Heart left ventricle (tissue), 16 donors: ENCODE measurements around the gene PET117. TPM values are rescaled to one million over a fixed set of nuclear protein-coding genes. Genes with fewer than 3 reads are reported as not detected.
A peak's percentile ranks its signal among the peaks of the same experiment; 100 is the strongest.

ENCODE experiments used
- ATAC-seq, 4 donors: fragments of 200-7000 bp; cut with Tn5 transposase; one replicate each; pipeline ENCODE4 v1.9.1; 2020 to 2022; ENCODE audit warnings: moderate library complexity in 4 of 4, mild to moderate bottlenecking in 3 of 4, moderate number of reproducible peaks in 1 of 4
- DNase-seq, 5 donors: peaks; one replicate each; pipeline ENCODE4 v3.0.0-alpha.2; 2020
- H3K27ac ChIP-seq, 12 donors: fragments of 200-600 bp; sonication (generic) in 4 of 12; one replicate each; pipeline versions ENCODE4 v1.5.0 to v1.8.0; 2016 to 2022; ENCODE audit warnings: mild to moderate bottlenecking in 2 of 12
- H3K27me3 ChIP-seq, 9 donors: fragments of 200-600 bp; sonication (generic) in 2 of 9; one replicate each; pipeline versions ENCODE4 v1.5.1 to v1.8.0; 2016 to 2022; ENCODE audit warnings: mild to moderate bottlenecking in 3 of 9
- H3K36me3 ChIP-seq, 9 donors: fragments of 200-600 bp; sonication (generic) in 2 of 9; one replicate each; pipeline versions ENCODE4 v1.5.0 to v1.8.0; 2018 to 2022; ENCODE audit warnings: mild to moderate bottlenecking in 2 of 9
- H3K4me1 ChIP-seq, 12 donors: fragments of 200-600 bp; sonication (generic) in 4 of 12; one replicate each; pipeline versions ENCODE4 v1.5.0 to v1.8.0; 2016 to 2022; ENCODE audit warnings: mild to moderate bottlenecking in 3 of 12
- H3K4me3 ChIP-seq, 12 donors: fragments of 200-600 bp; sonication (generic) in 4 of 12; one replicate each; pipeline versions ENCODE4 v1.5.0 to v1.8.0; 2017 to 2022; ENCODE audit warnings: mild to moderate bottlenecking in 9 of 12, moderate library complexity in 4 of 12
- H3K9me3 ChIP-seq, 12 donors: fragments of 200-600 bp; sonication (generic) in 4 of 12; one replicate each; pipeline versions ENCODE4 v1.5.0 to v1.8.0; 2016 to 2022; ENCODE audit warnings: mild to moderate bottlenecking in 1 of 12
- POLR2A ChIP-seq, 2 donors: fragments of 450-650 bp; IDR thresholded peaks; one replicate each; pipeline ENCODE4 v1.6.1; 2017; ENCODE audit warnings: antibody characterized with exemption in 2 of 2, mild to moderate bottlenecking in 2 of 2, moderate library complexity in 2 of 2
- WGBS, 4 donors: extraction: QIAGEN DNeasy Blood & Tissue Kit in 2 of 4; methylation state at CpG; one replicate each; pipeline versions ENCODE4 v1.1.5 to v1.1.7; 2013 to 2018; 5-methylcytosine and 5-hydroxymethylcytosine counted together
- intact Hi-C, 10 donors: fragments of 100-400 bp; cut with DNase I; formaldehyde crosslinking; loops; one replicate each; pipeline versions ENCODE4 v1.11.1 to v1.14.2; 2022
- polyA plus RNA-seq, 2 donors: library from polyadenylated mRNA; stranded (reverse); fragments of 200-250 nt; gene quantifications; one replicate each; pipeline ENCODE4 v1.2.3, GENCODE V29; 2013
- total RNA-seq, 9 donors: library from RNA; depleted of rRNA in 2 of 9; stranded (reverse); fragments of >200 nt in 2 of 9; fragmentation: NEBNext Ultra II Directional in 3 of 9; extraction: Animal tissue kit (Norgen Biotek cat#: 25700) in 3 of 9; gene quantifications; one replicate each; pipeline versions ENCODE4 v1.1.0 to v1.2.4, GENCODE V29; 2016 to 2023
- TF ChIP-seq, protein P1 (sequence below), 12 donors: fragments of 200-600 bp; sonication (generic) in 4 of 12; IDR thresholded peaks; one replicate each; pipeline versions ENCODE4 v1.5.0 to v1.8.0; 2018 to 2022; ENCODE audit warnings: antibody characterized with exemption in 12 of 12, mild to moderate bottlenecking in 5 of 12
- donor health status: ischemic (EF 13 %, LVEDD 7.1; RV severe dilation, severe dysfunction).
- donor health status: healthy with polysubstance abuse.
- donor health status: DM: no; HTN: yes; CAD: no.
- donor health status: DM: no; HTN: no; CAD: no.
- donor health status: ischemic (EF 25% LVEDD 6.9; RV normal size, moderate dysfunction).
- donor health status: ischemic (EF 25% LVEDD 5.7; RV mildly dilated, moderate dysfunction).
- donor health status: healthy.
- donor health status: DM: yes; HTN: yes; CAD: no.
- donor health status: ischemic (EF 35%, LVEDD 5.7; RV mildly dilated, moderate dysfunction).
- donor health status: nonischemic (EF 11% LVEDD 7.7; RV severe dilation, severe dysfunction).
- donor health status: DM: yes; HTN: yes; CAD: no.
- donor health status: PGD.
- donor health status: ischemic (EF 29% LVEDD 5.4; RV normal size, mild dysfunction).
- donor health status: nonischemic (EF 23%, LVEDD 6.1; RV moderate dilation, normal function).

PET117 gene
- total and polyA plus RNA-seq, 11 donors: 8.1 to 15.7 (median 12.6) TPM

DNA sequence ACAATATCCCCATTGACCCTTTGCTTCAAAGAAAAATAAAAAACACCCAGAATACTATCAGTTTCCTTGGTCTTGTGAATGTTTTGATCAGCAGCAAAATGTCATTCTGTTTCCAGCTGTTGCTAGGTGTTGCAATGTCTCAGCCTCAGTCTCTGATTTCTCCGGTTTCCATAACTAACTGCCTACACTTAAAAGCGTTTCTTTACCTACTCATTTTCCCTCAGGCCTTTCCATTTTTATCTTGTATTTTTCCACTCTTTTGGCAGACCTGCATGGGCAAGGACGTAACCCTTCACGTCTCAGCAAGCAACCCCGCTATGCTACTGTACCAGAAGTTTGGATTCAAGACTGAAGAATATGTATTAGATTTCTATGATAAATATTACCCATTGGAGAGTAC, 49.4 kb downstream of the PET117 start:
- no peak for TF ChIP-seq POLR2A (IDR thresholded peaks at IDR 0.05)
- TF ChIP-seq, protein P1, sequence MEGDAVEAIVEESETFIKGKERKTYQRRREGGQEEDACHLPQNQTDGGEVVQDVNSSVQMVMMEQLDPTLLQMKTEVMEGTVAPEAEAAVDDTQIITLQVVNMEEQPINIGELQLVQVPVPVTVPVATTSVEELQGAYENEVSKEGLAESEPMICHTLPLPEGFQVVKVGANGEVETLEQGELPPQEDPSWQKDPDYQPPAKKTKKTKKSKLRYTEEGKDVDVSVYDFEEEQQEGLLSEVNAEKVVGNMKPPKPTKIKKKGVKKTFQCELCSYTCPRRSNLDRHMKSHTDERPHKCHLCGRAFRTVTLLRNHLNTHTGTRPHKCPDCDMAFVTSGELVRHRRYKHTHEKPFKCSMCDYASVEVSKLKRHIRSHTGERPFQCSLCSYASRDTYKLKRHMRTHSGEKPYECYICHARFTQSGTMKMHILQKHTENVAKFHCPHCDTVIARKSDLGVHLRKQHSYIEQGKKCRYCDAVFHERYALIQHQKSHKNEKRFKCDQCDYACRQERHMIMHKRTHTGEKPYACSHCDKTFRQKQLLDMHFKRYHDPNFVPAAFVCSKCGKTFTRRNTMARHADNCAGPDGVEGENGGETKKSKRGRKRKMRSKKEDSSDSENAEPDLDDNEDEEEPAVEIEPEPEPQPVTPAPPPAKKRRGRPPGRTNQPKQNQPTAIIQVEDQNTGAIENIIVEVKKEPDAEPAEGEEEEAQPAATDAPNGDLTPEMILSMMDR (IDR thresholded peaks at IDR 0.05): no peak
- Histone ChIP-seq H3K36me3 (peaks cover 0 to 87% (median 64%) of the 10 kb centered on the region in 9 donors), H3K4me3 (no peak overlapping the region), H3K27me3 (no peaks in the 10 kb centered on the region), H3K27ac (no peak overlapping the region), H3K4me1 (no peaks in the 10 kb centered on the region), H3K9me3 (no peaks in the 10 kb centered on the region)
- DNase-seq (no peak), ATAC-seq (no peak)
- intact Hi-C loops: no loop called here
- WGBS, 4 donors: 90 to 93% (median 92%) methylated on average over 5 of the region's 5 CpGs

GRCh38 chr20:18188434-18188833, 50.8 kb downstream of the PET117 start:
- H3K4me1 ChIP-seq: no peaks in the 10 kb centered on the region
- WGBS, 4 donors: 48 to 58% (median 49%) methylated on average over 3 of the region's 3 CpGs
- DNase-seq: no peak
- H3K27me3 ChIP-seq: no peaks in the 10 kb centered on the region
- intact Hi-C loops: no loop called here
- H3K4me3 ChIP-seq: no peak overlapping the region
- TF ChIP-seq POLR2A (IDR thresholded peaks at IDR 0.05): no peak
- TF ChIP-seq, protein P1 (IDR thresholded peaks at IDR 0.05): no peak
- peaks cover 0 to 73% (median 50%) of the 10 kb centered on the region in 9 donors for H3K36me3 ChIP-seq
- H3K27ac ChIP-seq: no peak overlapping the region
- no peaks in the 10 kb centered on the region for H3K9me3 ChIP-seq
- peak in 2 of 4 donors; percentile 31 to 50 for ATAC-seq

DNA sequence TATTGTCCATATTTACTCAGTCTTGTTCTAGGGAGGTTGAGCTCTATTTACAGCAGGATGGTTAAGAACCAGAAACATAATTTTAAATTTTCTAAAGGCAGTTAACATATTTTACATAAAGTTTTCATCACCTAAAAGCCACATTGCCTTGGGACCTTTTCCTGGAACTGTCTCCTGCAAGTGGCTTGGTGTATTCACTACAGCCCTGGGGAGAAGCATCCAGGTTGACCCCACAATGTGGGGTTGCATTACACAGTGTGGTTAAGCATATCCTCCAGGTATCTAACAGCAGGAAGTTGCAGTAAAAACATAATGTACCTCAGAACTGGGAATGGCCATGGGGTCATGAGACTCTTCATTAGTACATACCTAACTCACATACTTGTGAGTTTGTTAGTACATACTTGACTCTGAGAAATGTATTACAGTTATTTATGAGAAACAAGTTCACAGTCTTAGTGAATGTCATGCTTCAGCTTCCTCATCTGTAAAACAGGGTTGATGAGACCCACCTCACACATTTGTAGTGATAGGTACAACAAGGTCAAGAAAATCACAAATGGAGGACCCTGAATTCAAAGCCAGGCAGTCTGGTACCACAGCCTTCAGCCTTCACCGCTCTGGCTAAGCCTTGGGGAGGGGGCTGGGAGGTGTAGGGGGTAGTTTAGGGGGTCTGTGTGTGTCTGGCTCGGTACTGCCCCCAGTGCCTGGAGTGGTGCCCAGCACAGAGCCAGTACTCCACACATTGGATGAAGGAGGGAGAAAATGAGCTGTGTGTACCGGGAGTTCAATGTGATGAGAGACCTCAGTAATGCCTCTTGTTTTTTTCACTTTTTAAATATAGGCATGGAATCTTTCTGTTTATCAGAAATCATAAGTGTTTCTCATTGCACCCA, 52.9 kb downstream of the PET117 start:
- Histone ChIP-seq H3K9me3 (no peaks in the 10 kb centered on the region), H3K36me3 (peaks cover 0 to 51% (median 30%) of the 10 kb centered on the region in 9 donors), H3K27me3 (no peaks in the 10 kb centered on the region), H3K4me3 (no peak overlapping the region), H3K4me1 (no peaks in the 10 kb centered on the region), H3K27ac (no peak overlapping the region)
- ATAC-seq (peak in 1 of 4 donors; percentile 33), DNase-seq (no peak)
- TF ChIP-seq, protein P1 (IDR thresholded peaks at IDR 0.05): no peak
- no peak for TF ChIP-seq POLR2A (IDR thresholded peaks at IDR 0.05)
- WGBS, 4 donors: 84 to 92% (median 87%) methylated on average over 3 of the region's 3 CpGs
- intact Hi-C loops: loop anchor here in 1 of 10 donors (10.0 kb wide), 1 partner anchor 944 kb away; no protein-coding TSS in a partner anchor

DNA sequence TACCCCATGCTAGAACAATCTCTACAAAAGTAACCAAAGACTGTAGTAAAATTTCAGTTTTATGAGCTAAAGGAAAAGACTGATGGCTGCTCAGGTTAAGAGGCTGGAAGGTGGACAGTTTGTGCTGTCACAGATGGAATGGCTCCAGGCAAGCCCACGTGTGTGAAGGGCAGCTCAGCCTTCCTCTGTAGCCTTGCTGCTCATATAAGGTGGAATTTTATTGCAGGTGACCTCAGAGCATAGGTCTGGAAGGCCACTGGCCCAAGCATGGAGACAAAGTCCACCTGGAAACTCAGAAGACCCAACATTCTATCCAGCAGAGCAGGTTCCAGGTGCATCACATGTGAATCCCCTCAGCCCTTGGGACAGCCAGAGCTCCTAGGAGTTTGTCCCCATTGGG, 53.6 kb downstream of the PET117 start:
- intact Hi-C loops: loop anchor here in 1 of 10 donors (10.0 kb wide), 1 partner anchor 943 kb away; no protein-coding TSS in a partner anchor
- DNase-seq: no peak
- TF ChIP-seq POLR2A (IDR thresholded peaks at IDR 0.05): no peak
- TF ChIP-seq, protein P1 (IDR thresholded peaks at IDR 0.05): no peak
- Histone ChIP-seq H3K27ac (no peak overlapping the region), H3K9me3 (no peaks in the 10 kb centered on the region), H3K27me3 (no peaks in the 10 kb centered on the region), H3K4me3 (no peak overlapping the region), H3K36me3 (peaks cover 0 to 44% (median 23%) of the 10 kb centered on the region in 9 donors), H3K4me1 (no peaks in the 10 kb centered on the region)
- WGBS, 4 donors: 75 to 82% (median 77%) methylated on average over 1 of the region's 1 CpG
- ATAC-seq: no peak
